Activated naive CD4-positive, alpha-beta T cell treated with anti-CD3 and anti-CD28 coated beads, Interleukin-2, amount 50 U/mL, for 24 hours (primary cell): Measurements from ENCODE around the gene RGS2.
A peak's percentile ranks its signal among the peaks of the same experiment; 100 is the strongest.

Source experiments
- H3K27ac Mint-ChIP-seq: one replicate; pipeline ENCODE4 v1.8.0; 2021; ENCODE audit warnings: mild to moderate bottlenecking, mixed read lengths
- H3K27me3 Mint-ChIP-seq: one replicate; pipeline ENCODE4 v1.8.0; 2021; ENCODE audit warnings: mixed read lengths
- H3K36me3 Mint-ChIP-seq: one replicate; pipeline ENCODE4 v1.8.0; 2021; ENCODE audit warnings: mixed read lengths
- H3K4me1 Mint-ChIP-seq: one replicate; pipeline ENCODE4 v1.8.0; 2021; ENCODE audit warnings: mixed read lengths
- H3K4me3 Mint-ChIP-seq: one replicate; pipeline ENCODE4 v1.8.0; 2021; ENCODE audit warnings: mild to moderate bottlenecking, mixed read lengths
- H3K9me3 Mint-ChIP-seq: one replicate; pipeline ENCODE4 v1.8.0; 2021; ENCODE audit warnings: mixed read lengths

The RGS2 gene

DNA sequence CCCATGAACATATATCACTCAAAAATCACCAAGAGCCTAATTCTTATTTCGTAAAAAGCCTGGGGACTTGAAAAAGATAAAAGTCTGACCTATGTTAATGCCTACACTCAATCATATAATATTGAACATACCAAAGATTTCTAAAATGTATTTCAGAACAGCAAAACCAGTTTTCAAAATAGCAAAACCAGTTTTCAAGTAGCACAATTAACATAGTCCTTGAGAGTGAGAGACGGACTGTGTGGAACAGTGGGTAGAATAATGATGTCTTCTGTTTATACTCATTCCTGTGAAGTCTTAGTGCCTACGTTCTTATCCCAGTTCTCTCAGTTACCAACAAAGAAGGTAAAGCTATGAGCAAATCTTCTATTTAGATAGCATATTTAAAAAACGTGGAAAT is 22.3 kb upstream of the RGS2 start:
- H3K4me1 Mint-ChIP-seq = no peaks in the 10 kb centered on the region
- H3K9me3 Mint-ChIP-seq = no peaks in the 10 kb centered on the region
- H3K27ac Mint-ChIP-seq = no peak overlapping the region
- no peaks in the 10 kb centered on the region for H3K36me3 Mint-ChIP-seq
- H3K27me3 Mint-ChIP-seq = peaks cover 20% of the 10 kb centered on the region
- H3K4me3 Mint-ChIP-seq = no peak overlapping the region

DNA sequence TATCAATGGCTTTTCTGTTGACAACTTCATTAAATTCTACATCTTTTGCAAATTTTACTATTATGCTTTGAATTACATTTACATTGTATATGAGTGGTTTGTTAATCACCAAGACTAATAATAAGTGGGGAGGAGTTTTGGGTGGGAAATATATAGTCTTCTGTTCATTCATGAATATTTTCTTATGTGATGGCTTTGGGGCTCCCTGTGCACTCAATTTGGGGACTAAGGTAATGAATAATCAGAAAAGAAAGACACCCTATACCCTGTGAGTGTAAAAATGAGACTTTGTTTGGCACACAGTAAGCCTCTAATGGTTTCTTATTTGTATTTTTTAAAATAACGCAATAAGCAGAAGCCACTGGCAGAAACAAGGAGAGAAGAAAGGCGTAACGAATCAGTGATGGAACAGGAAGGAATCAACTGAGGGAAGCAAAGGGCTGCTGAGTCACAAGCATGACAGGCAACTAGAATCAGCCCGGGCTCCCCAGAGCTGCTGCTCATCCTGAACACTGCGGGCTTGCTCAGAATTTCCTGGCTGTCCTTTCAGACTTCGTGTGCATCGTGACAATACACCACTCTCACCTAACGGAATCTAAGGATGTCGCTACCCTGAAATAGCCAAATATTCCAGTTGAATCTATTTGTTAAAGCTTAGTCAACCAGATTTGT is 20.8 kb upstream of the RGS2 start:
- Mint-ChIP-seq H3K4me1 (no peaks in the 10 kb centered on the region), H3K4me3 (no peak overlapping the region), H3K36me3 (no peaks in the 10 kb centered on the region), H3K27ac (no peak overlapping the region), H3K27me3 (peaks cover 15% of the 10 kb centered on the region), H3K9me3 (no peaks in the 10 kb centered on the region)

DNA sequence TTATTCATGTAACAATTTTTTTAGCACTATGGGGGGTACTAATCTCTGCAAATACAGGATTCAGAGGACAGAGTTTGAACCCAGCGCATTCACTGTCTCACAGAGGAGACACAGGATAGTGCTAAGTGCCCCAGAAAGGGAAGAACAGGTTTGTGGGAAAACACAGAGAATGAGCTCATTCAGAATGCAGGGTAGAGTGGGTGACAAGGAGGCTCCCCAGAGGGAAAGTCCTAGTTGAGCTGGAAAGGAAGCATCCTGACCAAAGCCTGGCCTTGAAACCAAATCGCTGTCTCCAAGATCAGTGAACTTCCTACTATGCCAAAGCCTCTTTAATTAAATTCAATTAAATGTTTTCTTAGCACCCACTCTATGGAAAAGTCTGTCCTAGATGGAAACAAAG is 19.0 kb upstream of the RGS2 start:
- Mint-ChIP-seq H3K4me1 (no peaks in the 10 kb centered on the region), H3K4me3 (no peak overlapping the region), H3K27ac (no peak overlapping the region), H3K36me3 (no peaks in the 10 kb centered on the region), H3K27me3 (peaks cover 11% of the 10 kb centered on the region), H3K9me3 (no peaks in the 10 kb centered on the region)

DNA sequence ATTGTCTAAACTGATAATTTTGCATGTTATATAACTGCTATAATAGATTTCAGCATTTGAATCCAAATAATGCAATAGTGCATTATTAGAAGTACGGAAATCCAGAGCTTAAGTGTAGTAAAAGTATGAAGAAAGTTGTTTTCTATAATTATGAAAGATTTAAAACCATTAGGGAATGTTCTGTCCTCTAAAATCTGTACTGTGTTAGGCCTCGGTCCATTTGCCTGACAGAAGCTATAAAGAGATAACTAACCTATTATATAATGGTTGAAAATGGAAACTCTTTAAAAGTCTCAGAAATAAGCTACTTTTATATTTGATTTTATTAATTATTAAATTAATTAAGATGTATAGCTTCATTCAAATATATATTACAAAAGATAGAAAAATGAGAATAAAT is 16.2 kb upstream of the RGS2 start:
- peaks cover 6% of the 10 kb centered on the region for H3K27me3 Mint-ChIP-seq
- H3K4me3 Mint-ChIP-seq = no peak overlapping the region
- H3K9me3 Mint-ChIP-seq = no peaks in the 10 kb centered on the region
- H3K36me3 Mint-ChIP-seq = no peaks in the 10 kb centered on the region
- no peaks in the 10 kb centered on the region for H3K4me1 Mint-ChIP-seq
- no peak overlapping the region for H3K27ac Mint-ChIP-seq

DNA sequence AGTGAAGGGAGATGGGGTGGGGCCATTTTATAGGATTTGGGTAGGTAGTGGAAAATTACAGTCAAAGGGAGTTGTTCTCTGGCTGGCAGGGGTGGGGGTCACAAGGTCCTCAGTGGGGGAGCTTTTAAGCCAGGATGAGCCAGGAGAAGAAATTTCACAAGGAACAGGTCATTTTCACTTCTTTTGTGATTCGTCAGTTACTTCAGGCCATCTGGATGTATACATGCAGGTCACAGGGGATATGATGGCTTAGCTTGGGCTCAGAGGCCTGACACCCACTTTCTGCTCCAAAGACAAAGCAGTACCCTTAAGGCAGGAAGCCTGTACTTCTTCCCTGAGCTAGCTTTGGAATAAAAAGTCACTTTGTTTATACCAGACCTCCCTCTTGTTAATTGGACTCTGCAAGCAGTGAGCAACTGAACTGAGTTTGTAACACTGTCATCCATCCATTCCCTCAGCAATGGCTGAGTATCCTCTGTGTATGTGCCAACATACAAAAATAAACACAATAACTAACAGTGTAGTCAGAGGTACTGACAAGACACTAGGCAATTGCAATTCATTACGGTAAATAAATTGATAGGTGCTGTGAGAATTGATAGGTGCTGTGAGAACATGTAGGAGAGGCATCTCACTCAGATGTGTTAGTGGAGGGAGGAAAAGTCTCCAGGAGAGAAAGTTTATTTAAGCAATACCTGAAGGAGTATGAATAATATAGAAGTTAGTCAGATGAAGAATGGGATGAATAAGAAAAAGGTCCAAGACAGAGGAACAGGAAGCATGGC is 14.7 kb upstream of the RGS2 start:
- no peak overlapping the region for H3K27ac Mint-ChIP-seq
- H3K4me1 Mint-ChIP-seq = no peaks in the 10 kb centered on the region
- H3K4me3 Mint-ChIP-seq = no peak overlapping the region
- H3K9me3 Mint-ChIP-seq = no peaks in the 10 kb centered on the region
- H3K27me3 Mint-ChIP-seq = peaks cover 5% of the 10 kb centered on the region
- H3K36me3 Mint-ChIP-seq = no peaks in the 10 kb centered on the region

DNA sequence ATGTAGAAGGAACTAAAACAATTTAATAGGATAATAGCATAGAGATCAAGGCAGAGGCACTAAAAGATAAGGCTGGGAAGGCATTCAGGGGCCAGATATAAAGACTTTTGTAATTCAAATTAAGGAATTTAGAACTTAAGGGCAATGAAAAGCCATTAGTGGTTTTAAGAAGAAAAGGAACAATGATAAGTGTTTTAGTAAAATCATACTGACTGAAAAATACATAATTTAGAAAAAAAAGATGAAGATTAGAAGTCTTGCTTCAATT is 14.1 kb upstream of the RGS2 start:
- no peaks in the 10 kb centered on the region for H3K9me3 Mint-ChIP-seq
- no peak overlapping the region for H3K4me3 Mint-ChIP-seq
- no peaks in the 10 kb centered on the region for H3K4me1 Mint-ChIP-seq
- H3K36me3 Mint-ChIP-seq = no peaks in the 10 kb centered on the region
- H3K27me3 Mint-ChIP-seq = peaks cover 5% of the 10 kb centered on the region
- no peak overlapping the region for H3K27ac Mint-ChIP-seq

DNA sequence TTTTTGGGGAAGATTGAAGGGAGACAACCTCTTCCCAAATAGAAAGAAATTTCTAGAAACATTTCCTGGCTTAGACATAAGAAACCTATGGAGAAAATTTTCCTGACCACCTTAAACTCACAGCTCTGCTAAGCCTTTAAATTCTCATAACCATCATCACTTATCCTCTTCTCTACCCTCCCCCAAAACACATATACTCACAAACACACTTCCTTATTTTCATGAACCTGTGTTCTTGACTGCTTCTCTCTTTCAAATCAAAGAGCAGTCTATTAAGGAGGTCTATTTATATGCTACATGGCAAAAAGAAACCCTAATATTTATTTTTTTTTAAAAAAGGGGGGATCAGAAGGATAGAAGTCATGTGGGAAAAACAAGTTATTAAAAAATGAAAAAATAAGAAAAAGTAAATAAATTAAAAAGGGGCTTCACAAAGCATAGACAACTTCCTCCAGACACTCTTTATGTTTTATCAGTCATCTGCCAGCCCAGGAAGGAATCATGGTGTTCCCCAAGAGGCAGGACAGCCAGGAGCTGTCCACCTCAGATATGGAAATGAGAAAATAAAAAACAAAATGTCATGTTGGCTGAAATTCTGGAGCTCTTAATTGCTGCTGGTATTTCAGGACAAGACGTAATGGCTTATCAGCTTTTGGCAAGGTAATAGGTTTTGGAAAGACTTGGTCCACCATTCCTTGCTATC is 12.8 kb upstream of the RGS2 start:
- H3K4me3 Mint-ChIP-seq = no peak overlapping the region
- H3K4me1 Mint-ChIP-seq = no peaks in the 10 kb centered on the region
- peaks cover 2% of the 10 kb centered on the region for H3K27me3 Mint-ChIP-seq
- no peaks in the 10 kb centered on the region for H3K9me3 Mint-ChIP-seq
- no peaks in the 10 kb centered on the region for H3K36me3 Mint-ChIP-seq
- peak overlapping the region; percentile 30 for H3K27ac Mint-ChIP-seq

DNA sequence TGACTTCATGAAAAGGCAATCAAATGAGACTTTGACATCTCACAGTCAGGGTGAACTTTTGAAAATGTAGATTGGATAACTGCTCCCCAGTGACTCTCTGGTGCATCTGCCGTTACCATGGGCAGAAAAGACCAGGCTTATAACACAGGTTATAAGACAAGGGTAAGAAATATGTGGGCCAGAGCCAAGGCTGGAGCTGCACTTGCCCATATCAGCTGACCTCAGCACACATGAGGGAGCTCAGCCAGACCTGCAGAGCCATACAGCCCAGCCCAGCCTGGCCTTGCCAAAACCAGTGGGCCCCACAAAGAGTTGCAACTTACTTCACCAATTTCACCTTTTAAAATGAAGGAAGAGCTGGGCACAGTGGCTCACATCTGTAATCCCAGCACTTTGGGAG is 11.7 kb upstream of the RGS2 start:
- Mint-ChIP-seq H3K36me3 (no peaks in the 10 kb centered on the region), H3K27me3 (no peaks in the 10 kb centered on the region), H3K4me3 (no peak overlapping the region), H3K9me3 (no peaks in the 10 kb centered on the region), H3K27ac (no peak overlapping the region), H3K4me1 (no peaks in the 10 kb centered on the region)

DNA sequence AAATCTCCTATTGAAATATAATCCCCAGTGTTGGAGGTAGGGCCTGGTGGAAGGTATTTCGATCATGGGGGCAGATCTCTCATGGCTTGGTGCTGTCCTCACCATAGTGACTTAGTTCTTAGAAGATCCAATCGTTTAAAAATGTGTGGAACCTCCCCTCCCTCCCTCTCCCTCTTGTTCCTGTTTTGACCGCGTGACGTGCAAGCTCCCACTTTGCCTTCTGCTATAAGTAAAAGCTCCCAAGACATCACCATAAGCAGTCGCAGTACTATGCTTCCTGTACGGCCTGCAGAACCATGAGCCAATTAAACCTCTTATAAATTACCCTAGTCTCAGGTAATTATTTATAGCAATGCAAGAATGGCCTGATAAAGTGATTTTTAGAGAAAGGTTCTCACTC is 10.9 kb upstream of the RGS2 start:
- no peaks in the 10 kb centered on the region for H3K4me1 Mint-ChIP-seq
- H3K27ac Mint-ChIP-seq = no peak overlapping the region

DNA sequence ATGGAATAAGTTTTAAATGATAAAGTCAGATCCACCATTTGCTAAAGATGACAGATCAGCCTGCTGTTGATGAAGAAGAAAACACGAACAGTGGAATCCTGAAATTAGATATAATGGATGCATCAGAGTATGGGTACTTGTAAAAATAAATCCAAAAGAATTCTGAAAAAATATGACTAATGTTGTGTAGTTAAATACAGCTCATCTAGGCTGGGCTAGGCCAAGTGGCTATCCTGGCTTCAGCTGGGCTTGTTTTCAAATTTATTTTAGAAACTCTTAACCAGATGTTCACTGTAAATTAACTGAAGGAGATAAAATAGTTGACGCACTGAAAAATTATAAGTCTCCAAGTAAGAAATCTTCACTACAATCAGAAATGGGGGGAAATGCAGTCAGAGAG is 7.4 kb upstream of the RGS2 start:
- H3K4me1 Mint-ChIP-seq = no peaks in the 10 kb centered on the region
- no peaks in the 10 kb centered on the region for H3K27me3 Mint-ChIP-seq
- H3K36me3 Mint-ChIP-seq = no peaks in the 10 kb centered on the region
- H3K9me3 Mint-ChIP-seq = no peaks in the 10 kb centered on the region
- H3K27ac Mint-ChIP-seq = no peak overlapping the region
- H3K4me3 Mint-ChIP-seq = no peak overlapping the region

More for the DNA sequence above, 10.9 kb upstream of the RGS2 start:
- H3K9me3 Mint-ChIP-seq = no peaks in the 10 kb centered on the region
- no peaks in the 10 kb centered on the region for H3K36me3 Mint-ChIP-seq
- no peaks in the 10 kb centered on the region for H3K27me3 Mint-ChIP-seq
- H3K4me3 Mint-ChIP-seq = no peak overlapping the region

DNA sequence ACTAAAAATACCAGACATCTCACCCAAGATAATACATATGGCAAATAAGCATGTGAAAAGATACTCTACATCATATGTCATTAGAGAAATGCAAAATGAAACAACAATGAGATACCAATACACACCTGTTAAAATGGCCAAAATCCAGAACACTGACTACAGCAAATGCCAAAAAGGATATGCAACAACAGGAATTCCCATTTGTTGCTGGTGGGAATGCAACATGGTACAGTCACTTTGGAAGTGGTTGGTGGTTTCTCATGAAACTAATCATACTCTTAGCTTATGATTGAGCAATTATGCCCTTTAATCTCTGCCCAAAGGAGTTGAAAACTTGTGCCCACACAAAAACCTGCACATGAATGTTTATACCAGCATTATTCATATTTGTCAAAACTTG is 6.4 kb upstream of the RGS2 start:
- peaks cover 8% of the 10 kb centered on the region for H3K4me1 Mint-ChIP-seq
- no peaks in the 10 kb centered on the region for H3K9me3 Mint-ChIP-seq
- no peak overlapping the region for H3K4me3 Mint-ChIP-seq
- H3K27ac Mint-ChIP-seq = no peak overlapping the region
- no peaks in the 10 kb centered on the region for H3K27me3 Mint-ChIP-seq
- no peaks in the 10 kb centered on the region for H3K36me3 Mint-ChIP-seq

DNA sequence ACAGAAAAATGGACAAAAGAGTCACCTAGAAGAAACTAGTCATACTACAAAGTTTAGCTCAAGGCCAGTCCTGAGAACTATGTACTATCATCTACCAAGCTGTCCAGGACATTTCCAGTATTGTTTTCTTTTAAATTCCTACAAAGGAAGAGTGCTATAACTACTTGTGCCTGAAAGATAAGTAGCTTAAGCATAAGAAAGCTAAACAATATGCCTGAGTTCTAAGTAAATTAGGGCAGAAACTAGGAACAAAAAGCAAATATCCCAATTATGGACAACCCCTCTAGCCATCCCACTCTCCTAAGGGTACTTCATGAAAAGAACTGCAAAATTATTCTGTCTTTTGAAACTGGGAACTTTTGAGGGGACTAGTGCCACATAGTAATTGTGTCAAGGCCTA is 5.3 kb upstream of the RGS2 start:
- no peak overlapping the region for H3K4me3 Mint-ChIP-seq
- H3K36me3 Mint-ChIP-seq = no peaks in the 10 kb centered on the region
- H3K4me1 Mint-ChIP-seq = peaks cover 17% of the 10 kb centered on the region
- no peaks in the 10 kb centered on the region for H3K27me3 Mint-ChIP-seq
- H3K27ac Mint-ChIP-seq = no peak overlapping the region
- H3K9me3 Mint-ChIP-seq = no peaks in the 10 kb centered on the region

DNA sequence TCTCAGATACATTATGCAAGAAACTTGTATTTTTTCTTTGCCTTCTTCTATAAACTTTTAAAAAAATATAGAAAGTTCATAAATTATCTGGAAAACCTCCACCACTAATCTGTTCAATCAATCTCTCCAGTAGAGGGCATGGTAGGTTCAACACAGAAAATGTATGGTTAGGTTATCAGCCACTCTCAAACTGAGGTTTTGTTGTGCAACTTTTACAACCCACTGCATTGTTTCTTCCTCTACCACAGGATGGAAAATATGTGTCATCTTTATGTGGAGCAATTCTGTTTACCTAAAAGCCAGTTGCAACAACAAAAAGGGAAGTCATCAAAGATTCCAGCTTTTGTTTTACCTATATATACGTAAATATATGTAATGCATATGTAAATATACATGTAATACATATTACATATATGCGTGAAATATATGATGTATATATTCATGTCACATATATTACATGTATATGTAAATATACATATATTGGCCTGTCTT is 3.0 kb upstream of the RGS2 start:
- H3K4me3 Mint-ChIP-seq = no peak overlapping the region
- H3K4me1 Mint-ChIP-seq = peaks cover 34% of the 10 kb centered on the region
- H3K36me3 Mint-ChIP-seq = no peaks in the 10 kb centered on the region
- no peaks in the 10 kb centered on the region for H3K9me3 Mint-ChIP-seq
- no peaks in the 10 kb centered on the region for H3K27me3 Mint-ChIP-seq
- H3K27ac Mint-ChIP-seq = peak overlapping the region; percentile 76

DNA sequence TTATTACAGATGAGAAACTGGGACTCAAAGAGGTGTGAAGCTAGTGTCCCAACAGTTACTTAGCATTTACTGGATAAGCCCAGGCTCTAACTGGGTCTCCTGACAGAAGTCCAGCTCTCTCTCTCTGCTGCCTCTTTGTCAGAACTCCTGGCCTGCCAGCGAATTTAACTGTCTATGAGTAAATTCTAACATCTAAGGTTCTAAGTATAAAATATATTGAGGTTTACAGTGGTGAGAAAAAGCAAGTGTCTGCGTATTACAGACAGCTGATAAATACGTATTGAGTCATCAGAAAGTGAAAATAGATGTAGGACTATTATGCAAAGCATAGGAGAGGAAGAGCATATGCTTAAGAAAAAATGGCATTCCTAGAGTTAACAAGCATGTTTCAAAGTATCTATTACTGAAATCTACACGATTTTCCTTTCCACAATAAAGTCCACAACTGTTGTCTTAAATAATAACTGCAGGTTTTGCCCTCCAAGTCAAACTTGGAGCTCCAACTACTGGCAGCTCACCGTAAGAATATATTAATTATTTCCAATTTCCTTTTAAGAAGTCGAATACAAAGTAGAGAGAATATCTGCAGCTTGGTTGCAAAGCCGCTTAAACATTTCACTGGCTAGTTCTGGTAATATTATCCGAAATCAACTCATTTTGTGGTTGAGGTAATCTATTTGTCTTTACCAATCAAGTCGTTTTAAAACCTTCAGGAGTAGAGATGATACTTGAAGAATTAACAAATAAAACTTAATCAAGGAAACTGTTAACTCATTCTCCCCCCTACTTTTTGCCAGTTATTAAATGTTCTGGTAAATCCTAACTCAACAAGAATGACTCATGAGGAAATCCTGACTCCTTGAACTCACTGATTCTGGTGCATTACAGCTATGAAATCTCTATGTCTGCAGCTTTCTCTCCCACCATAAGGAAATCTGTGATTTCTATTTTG is 1.4 kb upstream of the RGS2 start:
- no peak overlapping the region for H3K27ac Mint-ChIP-seq
- H3K4me3 Mint-ChIP-seq = peak overlapping the region; percentile 99
- H3K4me1 Mint-ChIP-seq = peaks cover 34% of the 10 kb centered on the region
- H3K27me3 Mint-ChIP-seq = no peaks in the 10 kb centered on the region
- H3K9me3 Mint-ChIP-seq = no peaks in the 10 kb centered on the region
- H3K36me3 Mint-ChIP-seq = no peaks in the 10 kb centered on the region

DNA sequence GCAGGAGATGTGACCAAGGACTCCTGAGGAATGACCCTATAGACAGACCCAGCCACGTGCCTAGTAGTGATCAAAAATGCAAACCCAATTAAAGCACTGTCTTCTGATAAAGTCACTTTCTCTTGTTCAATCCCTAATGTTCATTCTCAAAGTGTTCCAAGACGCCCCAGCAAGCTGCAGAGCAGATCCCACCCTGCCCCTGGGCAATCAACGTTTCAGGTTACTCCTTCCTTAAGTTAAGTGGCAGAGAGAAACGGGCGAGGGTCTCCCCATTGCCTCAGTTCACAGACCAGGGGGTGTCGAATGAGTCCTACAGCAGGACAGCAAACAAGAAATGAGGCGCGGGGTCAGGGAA is 699 bp upstream of the RGS2 start:
- peak overlapping the region; percentile 99 for H3K4me3 Mint-ChIP-seq
- H3K9me3 Mint-ChIP-seq = no peaks in the 10 kb centered on the region

More for the DNA sequence above, 699 bp upstream of the RGS2 start:
- H3K27me3 Mint-ChIP-seq = no peaks in the 10 kb centered on the region
- H3K36me3 Mint-ChIP-seq = no peaks in the 10 kb centered on the region
- peaks cover 34% of the 10 kb centered on the region for H3K4me1 Mint-ChIP-seq
- peak overlapping the region; percentile 35 for H3K27ac Mint-ChIP-seq
